Measurements from ENCODE around the gene ITK.

The ITK gene

DNA sequence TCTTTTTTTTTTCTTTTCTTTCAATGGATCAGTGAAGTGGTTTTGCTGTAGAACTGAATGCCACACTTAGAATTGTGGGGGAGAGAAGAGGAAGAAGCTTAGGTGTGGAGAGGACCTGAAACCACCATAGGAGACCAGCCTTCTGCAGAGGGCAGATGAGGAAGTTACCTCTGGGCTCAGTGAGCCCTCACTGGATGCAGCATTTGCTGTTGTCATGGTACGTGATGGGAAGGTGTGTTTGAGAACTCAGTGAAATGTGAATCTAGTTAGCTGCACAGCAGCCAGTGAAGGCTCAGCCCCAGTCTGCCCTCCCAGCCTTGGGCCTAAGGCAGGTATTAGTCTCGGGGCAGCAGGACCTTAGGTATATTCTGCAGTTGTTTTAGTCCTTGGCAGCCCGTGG lies 102.8 kb downstream of the ITK start:
- DNase-seq = no peak

GRCh38 chr5:157284458-157285212 lies 104.0 kb downstream of the ITK start:
- no peak for DNase-seq

- no peak for DNase-seq
These were observed 104.8 kb downstream of the ITK start for GRCh38 chr5:157285310-157286035.

DNA sequence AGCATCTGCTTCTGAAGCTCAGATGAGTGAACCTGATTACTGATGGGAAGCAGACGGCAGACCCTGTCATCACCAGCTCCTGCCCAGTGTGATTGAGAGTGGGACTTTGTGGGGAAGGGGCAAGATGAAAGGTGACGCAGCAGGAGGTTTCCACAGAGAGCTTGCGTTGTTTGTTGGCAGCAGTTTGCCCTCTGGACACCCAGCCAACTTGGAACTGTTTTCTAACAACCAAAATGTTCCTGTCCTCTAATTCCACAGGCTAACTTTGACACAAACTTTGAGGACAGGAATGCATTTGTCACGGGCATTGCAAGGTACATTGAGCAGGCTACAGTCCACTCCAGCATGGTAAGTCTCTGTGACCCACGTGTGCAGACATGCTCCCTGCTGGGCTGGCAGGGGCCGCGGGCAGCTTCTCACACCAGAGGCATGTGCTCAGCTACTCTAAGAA lies 106.1 kb downstream of the ITK start:
- no peak for DNase-seq

GRCh38 chr5:157288405-157289163 lies 107.9 kb downstream of the ITK start:
- DNase-seq = no peak

GRCh38 chr5:157289164-157289819 lies 108.7 kb downstream of the ITK start:
- DNase-seq = no peak

DNA sequence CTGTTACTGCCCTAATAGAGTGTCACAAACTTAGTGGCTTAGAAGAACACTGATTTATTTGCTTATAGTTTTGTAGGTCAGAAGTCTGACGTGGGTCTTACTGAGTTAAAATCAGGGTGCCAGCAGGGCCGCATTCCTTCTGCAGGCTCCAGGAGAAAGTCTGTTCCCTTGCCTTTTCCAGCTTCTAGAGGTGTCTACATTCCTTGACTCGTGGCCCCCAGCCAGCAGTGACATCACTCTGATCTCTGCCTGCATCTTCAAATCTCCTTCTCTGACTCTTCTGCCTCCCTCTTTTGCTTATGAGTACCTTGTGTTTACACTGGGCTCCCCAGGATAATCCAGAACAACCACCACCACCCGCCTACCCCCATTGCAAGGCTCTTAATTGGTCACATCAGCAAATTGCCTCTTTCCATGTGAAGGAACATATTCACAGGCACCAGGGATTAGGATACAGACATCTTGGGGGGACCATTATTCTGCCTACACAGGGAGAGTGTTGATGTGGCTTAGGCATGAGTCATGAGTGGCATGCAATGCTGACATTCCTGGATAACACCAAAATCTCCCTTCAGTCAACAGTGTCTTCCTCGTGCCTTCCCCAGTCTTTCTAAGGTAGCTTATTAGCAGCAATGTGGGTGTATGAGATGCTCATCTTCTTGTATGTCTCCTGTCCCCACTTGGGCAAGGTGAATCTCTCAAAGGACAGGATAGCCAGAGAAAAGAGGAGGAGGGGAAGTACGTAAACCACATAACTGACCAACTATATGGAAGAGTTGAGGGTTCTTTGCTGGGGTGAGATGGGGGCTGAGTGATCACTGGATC lies 109.7 kb downstream of the ITK start:
- no peak for DNase-seq

GRCh38 chr5:157290981-157291711 lies 110.5 kb downstream of the ITK start:
- no peak for DNase-seq

GRCh38 chr5:157292599-157292998 lies 112.0 kb downstream of the ITK start:
- DNase-seq = no peak

GRCh38 chr5:157294407-157295091 lies 113.9 kb downstream of the ITK start:
- DNase-seq = no peak

DNA sequence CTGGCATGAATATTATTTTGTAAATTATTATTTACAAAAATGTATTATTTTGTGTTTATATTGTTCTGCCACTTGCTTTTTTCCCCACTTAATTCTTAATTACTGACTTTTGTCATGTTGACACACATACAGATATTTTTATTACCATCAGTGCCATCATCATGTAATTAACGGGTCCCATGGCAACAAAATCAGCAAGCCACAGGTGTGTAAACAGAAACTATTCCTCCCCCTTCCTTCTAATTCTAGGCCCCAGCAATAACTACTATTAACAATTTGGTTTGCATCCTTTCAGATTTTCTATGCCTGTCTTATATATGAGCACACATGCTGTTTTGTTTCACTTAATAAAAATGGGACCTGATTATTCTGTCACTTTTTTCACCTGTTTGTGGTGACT lies 114.6 kb downstream of the ITK start:
- DNase-seq = peak; percentile 63

- no peak for DNase-seq
These were observed 119.9 kb downstream of the ITK start for GRCh38 chr5:157300564-157300963.

DNA sequence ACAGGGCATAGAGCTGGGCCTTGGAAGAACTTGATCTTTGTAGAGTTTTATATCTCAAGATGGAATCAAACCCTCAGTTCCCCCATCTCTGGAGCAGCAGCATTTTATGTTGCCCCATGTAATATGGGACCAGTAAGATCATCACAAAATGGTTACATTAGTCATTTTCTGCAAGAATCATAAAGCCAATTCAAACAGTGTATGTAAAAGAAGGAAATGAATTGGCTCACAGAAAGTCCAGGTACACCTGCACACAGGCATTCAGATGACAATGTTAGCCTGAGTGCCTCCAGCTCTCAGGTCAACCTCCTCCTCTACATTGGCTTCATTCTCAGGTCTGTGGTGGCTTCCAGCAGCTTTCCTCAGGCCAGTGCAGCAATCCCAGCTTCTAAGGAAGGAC lies 120.4 kb downstream of the ITK start:
- no peak for DNase-seq

DNA sequence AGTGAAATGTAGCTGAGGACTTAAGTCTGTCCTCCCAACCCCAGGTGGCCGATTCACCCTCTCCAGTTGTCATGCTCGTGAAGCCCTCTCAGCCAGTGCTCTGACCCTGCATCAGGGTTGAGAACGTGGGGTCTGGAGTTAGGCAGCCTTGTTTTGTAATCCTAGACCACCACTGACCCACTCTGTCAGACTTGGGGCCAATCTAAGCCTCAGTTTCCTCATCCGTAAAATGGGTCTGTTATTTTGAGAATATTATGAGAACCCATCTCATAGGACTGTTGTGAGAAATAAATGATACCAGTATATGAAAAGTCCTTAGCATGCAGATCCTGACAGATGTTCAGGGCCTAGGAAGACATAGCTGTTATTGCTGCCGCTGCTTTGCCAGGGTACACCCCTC lies 122.4 kb downstream of the ITK start:
- DNase-seq = no peak

DNA sequence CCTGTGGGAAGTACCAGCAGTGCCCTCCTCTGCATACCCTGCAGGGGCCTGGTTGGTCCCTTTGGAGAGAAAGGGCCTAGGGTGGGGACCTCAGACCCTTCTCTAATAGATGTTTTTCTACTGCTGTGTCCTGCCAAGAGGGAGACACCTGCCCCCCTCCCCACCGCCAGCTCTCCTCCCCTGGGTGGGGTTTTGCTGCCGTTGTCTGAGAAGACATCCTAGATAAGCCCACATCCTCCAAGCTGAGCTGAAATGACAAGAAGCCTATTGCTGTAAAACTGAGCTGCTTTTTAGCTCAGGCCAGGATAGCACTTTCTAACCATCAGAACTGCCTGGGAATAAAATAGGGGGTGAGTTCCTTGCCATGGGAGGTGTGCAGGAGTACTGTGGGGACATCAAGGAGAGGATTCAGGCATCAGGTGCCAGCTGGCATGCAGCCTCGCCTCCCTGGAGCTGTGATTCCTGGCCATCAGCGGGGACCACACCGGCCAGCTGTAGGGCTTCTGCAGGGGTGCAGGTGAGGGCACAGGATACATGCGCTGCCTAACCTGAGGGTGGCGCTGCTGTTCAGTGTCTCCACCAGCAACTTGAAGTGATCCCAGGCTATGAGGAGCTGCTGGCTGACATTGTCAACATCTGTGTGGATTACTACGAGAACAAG lies 123.2 kb downstream of the ITK start:
- DNase-seq = no peak
